ENCODE data around the gene ZMAT3.

The ZMAT3 gene

DNA sequence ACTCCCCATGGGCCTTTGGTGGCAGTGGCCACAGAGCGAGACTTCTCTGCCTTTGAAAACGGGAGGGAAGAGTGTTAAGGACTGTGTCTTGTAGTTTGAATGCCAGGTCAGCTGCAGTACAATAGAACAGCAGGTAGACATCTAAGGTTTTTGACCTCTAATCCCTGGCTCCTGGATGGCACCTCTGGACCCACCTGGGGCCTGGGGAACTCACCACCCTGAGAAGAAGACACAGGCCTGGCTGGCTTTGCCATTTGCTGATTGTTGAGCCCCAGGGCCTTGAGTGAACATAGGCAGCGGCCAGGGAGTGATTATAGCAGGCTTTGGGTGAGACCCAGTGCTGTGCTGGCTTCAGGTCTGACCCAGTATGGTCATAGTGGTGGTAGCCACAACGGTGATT is 66.4 kb downstream of the ZMAT3 start:
- no peaks in the 10 kb centered on the region for H3K9me3 ChIP-seq (ENCODE audit: insufficient read depth, low read length)
- H3K36me3 ChIP-seq (ENCODE audit: insufficient read depth, insufficient read length, low read length): no peaks in the 10 kb centered on the region
- no peak for DNase-seq (ENCODE audit: low read depth, low spot score)
- no peaks in the 10 kb centered on the region for H3K27me3 ChIP-seq (ENCODE audit: insufficient read depth, insufficient read length)
- H3K9ac ChIP-seq (ENCODE audit: insufficient read length, low read depth): no peak overlapping the region
- H3K4me1 ChIP-seq (ENCODE audit: insufficient read depth, insufficient read length): no peaks in the 10 kb centered on the region
- no peak overlapping the region for H3K4me3 ChIP-seq (ENCODE audit: insufficient read length, low read depth)
- no peak for TF ChIP-seq ZNF274 (IDR thresholded peaks at IDR 0.05; ENCODE audit: low read depth, low read length)
- TF ChIP-seq YY1 (IDR thresholded peaks at IDR 0.05; ENCODE audit: insufficient read depth, insufficient read length): no peak
- TF ChIP-seq SUZ12 (IDR thresholded peaks at IDR 0.05; ENCODE audit: extremely low read depth, insufficient read depth, insufficient read length): no peak

DNA sequence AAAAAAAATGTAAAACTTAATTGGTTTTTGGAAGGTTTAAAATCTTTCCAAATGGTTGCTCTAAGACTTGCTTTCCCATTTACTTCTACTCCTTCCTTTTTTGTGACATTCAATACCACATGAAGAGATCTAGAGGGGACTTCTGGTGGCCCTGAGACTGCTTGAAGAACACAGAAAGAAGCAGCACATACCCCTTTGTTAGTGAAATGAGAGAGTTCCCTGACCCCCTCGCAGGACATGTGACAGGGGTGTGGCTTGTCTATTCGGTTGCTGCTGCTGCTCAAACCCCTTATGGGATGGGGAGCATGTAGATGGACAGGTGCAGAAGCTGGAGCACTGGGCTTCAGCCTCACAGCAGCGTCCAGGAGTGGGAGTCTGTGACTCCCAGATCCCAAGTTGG is 71.0 kb downstream of the ZMAT3 start:
- Histone ChIP-seq H3K9me3 (ENCODE audit: insufficient read depth, low read length) (no peaks in the 10 kb centered on the region), H3K9ac (ENCODE audit: insufficient read length, low read depth) (no peak overlapping the region), H3K4me3 (ENCODE audit: insufficient read length, low read depth) (no peak overlapping the region), H3K27me3 (ENCODE audit: insufficient read depth, insufficient read length) (no peaks in the 10 kb centered on the region), H3K36me3 (ENCODE audit: insufficient read depth, insufficient read length, low read length) (no peaks in the 10 kb centered on the region), H3K4me1 (ENCODE audit: insufficient read depth, insufficient read length) (no peaks in the 10 kb centered on the region)
- DNase-seq (ENCODE audit: low read depth, low spot score): no peak
- TF ChIP-seq ZNF274 (IDR thresholded peaks at IDR 0.05; ENCODE audit: low read depth, low read length) (no peak), SUZ12 (IDR thresholded peaks at IDR 0.05; ENCODE audit: extremely low read depth, insufficient read depth, insufficient read length) (no peak), YY1 (IDR thresholded peaks at IDR 0.05; ENCODE audit: insufficient read depth, insufficient read length) (no peak)

DNA sequence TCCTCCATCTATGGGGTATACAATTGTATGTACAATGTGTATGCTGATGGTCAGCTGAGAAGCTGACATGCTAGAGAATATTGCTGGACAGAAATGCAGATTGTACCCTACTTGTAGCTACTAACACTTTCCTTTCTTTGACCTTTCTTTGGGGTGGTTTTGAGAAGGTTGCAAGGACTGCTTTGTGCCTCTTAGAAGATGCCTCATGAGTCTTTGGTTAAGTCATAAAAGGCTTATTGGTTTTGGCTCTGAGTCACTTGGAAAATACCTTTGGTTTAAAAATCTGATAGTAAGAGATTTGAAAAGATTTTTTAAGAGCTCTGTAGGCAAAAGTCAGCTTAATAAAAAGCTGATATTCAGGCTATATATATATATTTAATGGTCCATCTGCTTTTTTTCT is 71.5 kb downstream of the ZMAT3 start:
- no peak overlapping the region for H3K4me3 ChIP-seq (ENCODE audit: insufficient read length, low read depth)
- TF ChIP-seq ZNF274 (IDR thresholded peaks at IDR 0.05; ENCODE audit: low read depth, low read length): no peak
- no peak for TF ChIP-seq YY1 (IDR thresholded peaks at IDR 0.05; ENCODE audit: insufficient read depth, insufficient read length)
- no peak for TF ChIP-seq SUZ12 (IDR thresholded peaks at IDR 0.05; ENCODE audit: extremely low read depth, insufficient read depth, insufficient read length)
- no peaks in the 10 kb centered on the region for H3K36me3 ChIP-seq (ENCODE audit: insufficient read depth, insufficient read length, low read length)
- no peaks in the 10 kb centered on the region for H3K9me3 ChIP-seq (ENCODE audit: insufficient read depth, low read length)
- no peak overlapping the region for H3K9ac ChIP-seq (ENCODE audit: insufficient read length, low read depth)
- no peak for DNase-seq (ENCODE audit: low read depth, low spot score)
- no peaks in the 10 kb centered on the region for H3K27me3 ChIP-seq (ENCODE audit: insufficient read depth, insufficient read length)
- no peaks in the 10 kb centered on the region for H3K4me1 ChIP-seq (ENCODE audit: insufficient read depth, insufficient read length)

DNA sequence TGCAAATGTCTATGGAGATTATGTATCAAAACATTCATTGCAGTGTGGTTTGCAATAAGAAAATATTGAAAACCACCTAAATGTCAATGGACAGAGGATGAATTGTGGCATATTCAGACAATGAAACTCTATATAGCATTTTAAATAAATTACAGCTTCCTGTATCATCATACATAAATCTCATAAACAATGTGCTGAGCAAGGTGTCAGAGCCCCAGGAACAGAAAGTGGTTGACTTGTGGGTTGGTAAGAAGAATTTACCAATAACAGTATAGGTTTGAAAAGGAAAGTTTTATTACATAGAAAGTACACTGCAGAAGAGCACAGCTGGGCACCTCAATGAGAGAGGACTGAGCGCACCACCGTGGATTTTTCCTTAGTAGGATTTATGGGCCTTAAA is 75.2 kb downstream of the ZMAT3 start:
- H3K36me3 ChIP-seq (ENCODE audit: insufficient read depth, insufficient read length, low read length): no peaks in the 10 kb centered on the region
- TF ChIP-seq YY1 (IDR thresholded peaks at IDR 0.05; ENCODE audit: insufficient read depth, insufficient read length): no peak
- TF ChIP-seq SUZ12 (IDR thresholded peaks at IDR 0.05; ENCODE audit: extremely low read depth, insufficient read depth, insufficient read length): no peak
- no peak for TF ChIP-seq ZNF274 (IDR thresholded peaks at IDR 0.05; ENCODE audit: low read depth, low read length)
- H3K9ac ChIP-seq (ENCODE audit: insufficient read length, low read depth): no peak overlapping the region
- no peaks in the 10 kb centered on the region for H3K27me3 ChIP-seq (ENCODE audit: insufficient read depth, insufficient read length)
- no peak overlapping the region for H3K4me3 ChIP-seq (ENCODE audit: insufficient read length, low read depth)
- no peak for DNase-seq (ENCODE audit: low read depth, low spot score)
- no peaks in the 10 kb centered on the region for H3K4me1 ChIP-seq (ENCODE audit: insufficient read depth, insufficient read length)
- peaks cover 7% of the 10 kb centered on the region; the same call in 1 of the 2 replicates for H3K9me3 ChIP-seq (ENCODE audit: insufficient read depth, low read length)

DNA sequence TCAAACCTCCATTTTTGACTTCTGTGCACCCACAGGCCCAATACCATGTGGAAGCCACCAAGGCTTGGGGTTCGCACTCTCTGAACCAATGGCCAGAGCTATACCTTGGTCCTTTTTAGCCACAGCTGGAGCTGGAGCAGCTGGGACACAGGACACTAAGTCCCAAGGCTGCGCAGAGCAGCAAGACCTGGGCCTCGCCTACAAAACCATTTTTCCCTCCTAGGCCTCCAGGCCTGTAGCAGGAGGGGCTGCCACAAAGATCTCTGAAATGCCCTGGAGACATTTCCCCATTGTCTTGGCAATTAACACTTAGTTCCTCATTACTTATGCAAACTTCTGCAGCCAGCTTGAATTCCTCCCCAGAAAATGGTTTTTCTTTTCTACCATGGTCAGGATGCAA is 81.3 kb downstream of the ZMAT3 start:
- TF ChIP-seq ZNF274 (IDR thresholded peaks at IDR 0.05; ENCODE audit: low read depth, low read length) (no peak), YY1 (IDR thresholded peaks at IDR 0.05; ENCODE audit: insufficient read depth, insufficient read length) (no peak), SUZ12 (IDR thresholded peaks at IDR 0.05; ENCODE audit: extremely low read depth, insufficient read depth, insufficient read length) (no peak)

DNA sequence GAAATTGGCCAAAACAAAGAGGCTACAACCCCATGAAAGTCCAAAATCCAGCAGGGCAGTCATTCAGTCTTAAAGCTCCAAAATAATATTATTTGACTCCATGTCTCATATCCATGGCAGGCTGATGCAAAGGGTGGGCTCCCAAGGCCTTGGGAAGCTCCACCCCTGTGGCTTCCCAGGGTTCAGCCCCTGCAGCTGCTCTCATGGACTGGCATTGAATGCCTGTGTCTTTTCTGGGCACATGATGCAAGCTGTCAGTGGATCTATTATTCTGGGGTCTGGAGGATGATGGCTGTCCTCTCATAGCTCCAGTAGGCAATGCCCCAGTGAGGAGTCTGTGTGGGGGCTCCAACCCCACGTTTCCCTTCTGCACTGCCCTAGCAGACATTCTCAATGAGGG is 81.8 kb downstream of the ZMAT3 start:
- no peak for DNase-seq (ENCODE audit: low read depth, low spot score)
- Histone ChIP-seq H3K4me1 (ENCODE audit: insufficient read depth, insufficient read length) (no peaks in the 10 kb centered on the region), H3K36me3 (ENCODE audit: insufficient read depth, insufficient read length, low read length) (no peaks in the 10 kb centered on the region), H3K27me3 (ENCODE audit: insufficient read depth, insufficient read length) (no peaks in the 10 kb centered on the region), H3K9ac (ENCODE audit: insufficient read length, low read depth) (no peak overlapping the region), H3K4me3 (ENCODE audit: insufficient read length, low read depth) (no peak overlapping the region), H3K9me3 (ENCODE audit: insufficient read depth, low read length) (peaks cover 60% of the 10 kb centered on the region)
- TF ChIP-seq ZNF274 (IDR thresholded peaks at IDR 0.05; ENCODE audit: low read depth, low read length) (no peak), YY1 (IDR thresholded peaks at IDR 0.05; ENCODE audit: insufficient read depth, insufficient read length) (no peak), SUZ12 (IDR thresholded peaks at IDR 0.05; ENCODE audit: extremely low read depth, insufficient read depth, insufficient read length) (no peak)

More for the DNA sequence above, 81.3 kb downstream of the ZMAT3 start:
- no peak overlapping the region for H3K4me3 ChIP-seq (ENCODE audit: insufficient read length, low read depth)
- H3K27me3 ChIP-seq (ENCODE audit: insufficient read depth, insufficient read length): no peaks in the 10 kb centered on the region
- no peak for DNase-seq (ENCODE audit: low read depth, low spot score)
- peaks cover 60% of the 10 kb centered on the region for H3K9me3 ChIP-seq (ENCODE audit: insufficient read depth, low read length)
- no peak overlapping the region for H3K9ac ChIP-seq (ENCODE audit: insufficient read length, low read depth)
- H3K4me1 ChIP-seq (ENCODE audit: insufficient read depth, insufficient read length): no peaks in the 10 kb centered on the region
- H3K36me3 ChIP-seq (ENCODE audit: insufficient read depth, insufficient read length, low read length): no peaks in the 10 kb centered on the region

DNA sequence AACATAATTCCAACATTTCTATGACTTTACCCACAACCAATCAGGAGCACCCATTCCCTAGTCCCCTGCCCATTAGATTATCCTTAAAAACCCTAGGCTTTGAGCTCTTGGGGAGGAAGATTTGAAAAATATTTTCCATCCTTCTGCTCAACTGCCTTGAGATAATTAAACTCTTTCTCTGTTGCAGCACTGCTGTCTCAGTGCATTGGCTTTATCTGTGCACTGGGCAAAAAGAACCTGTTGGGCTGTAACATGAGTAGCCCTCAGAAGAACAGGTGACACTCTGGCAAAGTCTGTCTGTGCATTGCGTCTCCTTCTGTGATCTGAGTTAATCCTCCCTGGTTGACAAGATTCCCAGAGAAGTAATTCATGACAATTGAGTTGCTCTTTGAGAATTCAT is 83.9 kb downstream of the ZMAT3 start:
- H3K4me1 ChIP-seq (ENCODE audit: insufficient read depth, insufficient read length): no peaks in the 10 kb centered on the region
- H3K27me3 ChIP-seq (ENCODE audit: insufficient read depth, insufficient read length): no peaks in the 10 kb centered on the region
- no peak for DNase-seq (ENCODE audit: low read depth, low spot score)
- no peaks in the 10 kb centered on the region for H3K36me3 ChIP-seq (ENCODE audit: insufficient read depth, insufficient read length, low read length)
- no peak overlapping the region for H3K9ac ChIP-seq (ENCODE audit: insufficient read length, low read depth)
- TF ChIP-seq YY1 (IDR thresholded peaks at IDR 0.05; ENCODE audit: insufficient read depth, insufficient read length): no peak
- TF ChIP-seq SUZ12 (IDR thresholded peaks at IDR 0.05; ENCODE audit: extremely low read depth, insufficient read depth, insufficient read length): no peak
- no peak for TF ChIP-seq ZNF274 (IDR thresholded peaks at IDR 0.05; ENCODE audit: low read depth, low read length)
- peaks cover 55% of the 10 kb centered on the region for H3K9me3 ChIP-seq (ENCODE audit: insufficient read depth, low read length)
- no peak overlapping the region for H3K4me3 ChIP-seq (ENCODE audit: insufficient read length, low read depth)

Measured in NT2/D1 (cell line).